ENCODE data around the gene MOGAT1. TPM values are rescaled to one million over a fixed set of nuclear protein-coding genes. Genes with fewer than 3 reads are reported as not detected.

Gene MOGAT1
- total RNA-seq, 1 experiment from 2014 or later, result not detected

DNA sequence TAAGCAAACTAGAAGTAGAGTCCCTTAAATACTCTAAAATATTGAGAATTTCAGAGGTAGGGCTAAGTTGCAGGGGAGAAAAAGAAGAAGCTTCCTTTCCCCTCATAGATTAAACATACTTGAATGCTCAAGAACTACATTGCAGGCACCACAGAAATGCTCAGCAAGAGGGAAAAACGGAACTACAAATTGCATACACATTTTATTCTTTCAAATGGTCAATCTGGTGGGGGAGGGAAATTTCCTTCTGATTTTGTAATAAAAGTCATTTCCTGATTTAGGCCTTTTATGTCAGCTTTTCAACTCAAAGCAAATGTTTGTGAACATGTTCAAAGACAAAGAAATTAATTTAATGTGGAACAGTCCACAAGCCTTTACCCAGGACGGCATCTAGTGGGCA lies 48.5 kb upstream of the MOGAT1 start:
- Histone ChIP-seq H4K20me1 (ENCODE audit: low read length) (no peaks in the 10 kb centered on the region), H3K9ac (ENCODE audit: low read length) (no peak overlapping the region), H3K27me3 (ENCODE audit: low read length) (no peaks in the 10 kb centered on the region), H3K9me3 (ENCODE audit: low read length) (no peaks in the 10 kb centered on the region), H3K4me2 (ENCODE audit: low read length) (no peak overlapping the region), H3F3A (ENCODE audit: low read length, unreplicated experiment) (no peaks in the 10 kb centered on the region), H3K36me3 (ENCODE audit: low read depth, low read length) (peaks cover 65% of the 10 kb centered on the region), H2AFZ (ENCODE audit: low read length) (no peak overlapping the region), H3K27ac (ENCODE audit: low read length) (no peak overlapping the region), H3K4me3 (ENCODE audit: low read length) (no peak overlapping the region), H3K4me1 (ENCODE audit: insufficient read depth, low read length) (no peaks in the 10 kb centered on the region), H3K9me2 (replicated peaks; ENCODE audit: low read length) (no peaks in the 10 kb centered on the region), H3K79me2 (ENCODE audit: low read length) (no peaks in the 10 kb centered on the region)
- ChIA-PET CTCF (no interaction called here), POLR2A (ENCODE audit: unreplicated experiment) (no interaction called here)
- intact Hi-C loops (cut with micrococcal nuclease), result no loop called here
- ATAC-seq (no peak), DNase-seq (no peak)
- no TSS peak for BruUV-seq (replicated peaks)
- TF ChIP-seq CTCF (conservative IDR thresholded peaks at IDR 0.05; ENCODE audit: low read depth, low read length) (no peak), EZH2 (IDR thresholded peaks at IDR 0.05; ENCODE audit: low read length, unreplicated experiment) (no peak), EZH2phosphoT487 (IDR thresholded peaks at IDR 0.05; ENCODE audit: borderline replicate concordance, low read length) (no peak)

DNA sequence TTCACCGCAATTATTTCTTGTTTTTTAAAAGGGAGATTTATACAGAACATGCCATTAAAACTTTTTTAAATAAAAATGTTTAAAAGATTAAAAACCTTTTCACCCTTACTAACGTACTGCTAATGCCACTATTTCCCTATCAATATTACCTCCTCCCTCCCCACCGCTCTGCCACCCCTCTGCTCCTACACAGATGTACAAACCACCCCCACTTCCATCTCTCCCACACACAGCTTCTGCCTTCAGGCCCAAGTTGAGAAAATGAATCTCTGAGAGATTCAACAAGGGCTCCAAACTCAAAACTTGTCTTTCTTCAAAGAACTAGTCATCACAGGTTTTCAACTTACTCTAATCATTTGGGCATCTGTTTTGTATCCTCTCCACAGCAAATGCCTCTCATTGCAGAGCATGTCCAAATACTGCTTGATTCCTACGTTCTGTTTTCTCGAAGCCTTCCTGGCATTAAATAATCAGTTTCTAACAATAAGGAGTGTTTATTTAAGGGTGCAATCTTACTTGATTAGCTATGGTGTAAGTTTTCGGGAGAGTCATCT lies 47.6 kb upstream of the MOGAT1 start:
- no peak overlapping the region for H2AFZ ChIP-seq (ENCODE audit: low read length)
- H3K4me1 ChIP-seq (ENCODE audit: insufficient read depth, low read length), result no peaks in the 10 kb centered on the region
- H3K27ac ChIP-seq (ENCODE audit: low read length), result no peak overlapping the region
- H3K36me3 ChIP-seq (ENCODE audit: low read depth, low read length), result peaks cover 69% of the 10 kb centered on the region
- no peaks in the 10 kb centered on the region for H3K79me2 ChIP-seq (ENCODE audit: low read length)
- ChIA-PET CTCF (no interaction called here), POLR2A (ENCODE audit: unreplicated experiment) (interaction anchor here (0.5 kb wide), 1 partner anchor 55 kb away, joined by 3 read pairs; no protein-coding TSS in a partner anchor)
- H3K27me3 ChIP-seq (ENCODE audit: low read length), result no peaks in the 10 kb centered on the region
- H3K4me2 ChIP-seq (ENCODE audit: low read length), result no peak overlapping the region
- H3K9ac ChIP-seq (ENCODE audit: low read length), result no peak overlapping the region
- no peaks in the 10 kb centered on the region for H3F3A ChIP-seq (ENCODE audit: low read length, unreplicated experiment)
- intact Hi-C loops (cut with micrococcal nuclease), result no loop called here
- no peaks in the 10 kb centered on the region for H3K9me3 ChIP-seq (ENCODE audit: low read length)
- TF ChIP-seq EZH2phosphoT487 (IDR thresholded peaks at IDR 0.05; ENCODE audit: borderline replicate concordance, low read length) (no peak), CTCF (conservative IDR thresholded peaks at IDR 0.05; ENCODE audit: low read depth, low read length) (no peak), EZH2 (IDR thresholded peaks at IDR 0.05; ENCODE audit: low read length, unreplicated experiment) (no peak)
- H4K20me1 ChIP-seq (ENCODE audit: low read length), result no peaks in the 10 kb centered on the region
- H3K4me3 ChIP-seq (ENCODE audit: low read length), result no peak overlapping the region
- ATAC-seq (no peak), DNase-seq (no peak)
- no TSS peak for BruUV-seq (replicated peaks)
- no peaks in the 10 kb centered on the region for H3K9me2 ChIP-seq (replicated peaks; ENCODE audit: low read length)

DNA sequence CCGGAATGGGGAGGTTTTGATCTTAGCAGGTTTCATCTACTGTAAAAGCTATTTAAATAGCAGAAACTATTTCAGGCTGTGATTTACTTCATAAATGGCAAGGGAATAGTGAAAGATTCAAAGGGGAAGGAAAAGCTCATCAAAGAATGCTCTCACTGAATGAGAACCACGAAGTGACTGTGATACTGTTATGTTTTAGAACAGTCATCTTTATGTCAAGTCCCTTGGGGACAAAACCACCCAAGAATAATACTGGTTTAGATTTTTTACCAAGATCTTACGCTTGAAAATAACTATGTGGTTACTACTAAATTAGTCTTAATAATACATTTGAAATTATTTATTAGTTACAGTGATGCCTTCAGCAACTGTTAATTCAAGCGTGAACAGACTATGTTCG lies 43.7 kb upstream of the MOGAT1 start:
- ATAC-seq (no peak), DNase-seq (no peak)
- no peak overlapping the region for H2AFZ ChIP-seq (ENCODE audit: low read length)
- no peaks in the 10 kb centered on the region for H3K4me1 ChIP-seq (ENCODE audit: insufficient read depth, low read length)
- H3K27me3 ChIP-seq (ENCODE audit: low read length), result no peaks in the 10 kb centered on the region
- no peak overlapping the region for H3K4me2 ChIP-seq (ENCODE audit: low read length)
- no peak overlapping the region for H3K4me3 ChIP-seq (ENCODE audit: low read length)
- no peaks in the 10 kb centered on the region for H3K9me2 ChIP-seq (replicated peaks; ENCODE audit: low read length)
- no peak overlapping the region for H3K9ac ChIP-seq (ENCODE audit: low read length)
- intact Hi-C loops (cut with micrococcal nuclease), result no loop called here
- ChIA-PET CTCF (no interaction called here), POLR2A (ENCODE audit: unreplicated experiment) (no interaction called here)
- H3K79me2 ChIP-seq (ENCODE audit: low read length), result no peaks in the 10 kb centered on the region
- peaks cover 82% of the 10 kb centered on the region for H3K36me3 ChIP-seq (ENCODE audit: low read depth, low read length)
- no TSS peak for BruUV-seq (replicated peaks)
- TF ChIP-seq CTCF (conservative IDR thresholded peaks at IDR 0.05; ENCODE audit: low read depth, low read length), result no peak
- no peak for TF ChIP-seq EZH2 (IDR thresholded peaks at IDR 0.05; ENCODE audit: low read length, unreplicated experiment)
- TF ChIP-seq EZH2phosphoT487 (IDR thresholded peaks at IDR 0.05; ENCODE audit: borderline replicate concordance, low read length), result no peak
- no peaks in the 10 kb centered on the region for H3F3A ChIP-seq (ENCODE audit: low read length, unreplicated experiment)
- no peaks in the 10 kb centered on the region for H3K9me3 ChIP-seq (ENCODE audit: low read length)
- no peaks in the 10 kb centered on the region for H4K20me1 ChIP-seq (ENCODE audit: low read length)
- H3K27ac ChIP-seq (ENCODE audit: low read length), result no peak overlapping the region
